ENCODE data around the gene MADCAM1. TPM values are rescaled to one million over a fixed set of nuclear protein-coding genes. Genes with fewer than 3 reads are reported as not detected.

MADCAM1 gene
- total RNA-seq, 1 donor from 2014 or later = 2.6 TPM

- H3K36me3 ChIP-seq (ENCODE audit: control insufficient read depth in 3 of 3, insufficient read depth in 3 of 3, low read length in 3 of 3) = peaks cover 30 to 43% (median 36%) of the 10 kb centered on the region in 3 donors
- H3K27me3 ChIP-seq (ENCODE audit: control insufficient read depth in 3 of 3, insufficient read depth in 3 of 3, low read length in 3 of 3) = no peaks in the 10 kb centered on the region
- H3K4me1 ChIP-seq (ENCODE audit: control insufficient read depth in 3 of 3, insufficient read depth in 3 of 3, low read length in 3 of 3) = peaks cover 0 to 18% (median 0%) of the 10 kb centered on the region in 3 donors
- H3K9ac ChIP-seq (ENCODE audit: low read depth in 1 of 3, low read length in 3 of 3) = no peak overlapping the region
- no peak overlapping the region for H3K27ac ChIP-seq (ENCODE audit: low read depth, low read length)
- H3K4me3 ChIP-seq (ENCODE audit: low read length in 3 of 3) = no peak overlapping the region
- H3K9me3 ChIP-seq (ENCODE audit: control insufficient read depth in 3 of 3, low read length in 3 of 3) = no peaks in the 10 kb centered on the region
Observed at GRCh38 chr19:540867-541637, 44.8 kb downstream of the MADCAM1 start.

- peaks cover 24 to 36% (median 29%) of the 10 kb centered on the region in 3 donors for H3K36me3 ChIP-seq (ENCODE audit: control insufficient read depth in 3 of 3, insufficient read depth in 3 of 3, low read length in 3 of 3)
- no peaks in the 10 kb centered on the region for H3K27me3 ChIP-seq (ENCODE audit: control insufficient read depth in 3 of 3, insufficient read depth in 3 of 3, low read length in 3 of 3)
- no peak overlapping the region for H3K27ac ChIP-seq (ENCODE audit: low read depth, low read length)
- no peak overlapping the region for H3K9ac ChIP-seq (ENCODE audit: low read depth in 1 of 3, low read length in 3 of 3)
- H3K4me1 ChIP-seq (ENCODE audit: control insufficient read depth in 3 of 3, insufficient read depth in 3 of 3, low read length in 3 of 3) = peaks cover 0 to 18% (median 0%) of the 10 kb centered on the region in 3 donors
- H3K4me3 ChIP-seq (ENCODE audit: low read length in 3 of 3) = no peak overlapping the region
- H3K9me3 ChIP-seq (ENCODE audit: control insufficient read depth in 3 of 3, low read length in 3 of 3) = no peaks in the 10 kb centered on the region
Observed at GRCh38 chr19:541699-542098, 45.4 kb downstream of the MADCAM1 start.

- Histone ChIP-seq H3K27me3 (ENCODE audit: control insufficient read depth in 3 of 3, insufficient read depth in 3 of 3, low read length in 3 of 3) (no peaks in the 10 kb centered on the region), H3K9ac (ENCODE audit: low read depth in 1 of 3, low read length in 3 of 3) (no peak overlapping the region), H3K4me1 (ENCODE audit: control insufficient read depth in 3 of 3, insufficient read depth in 3 of 3, low read length in 3 of 3) (peaks cover 0 to 18% (median 0%) of the 10 kb centered on the region in 3 donors), H3K27ac (ENCODE audit: low read depth, low read length) (no peak overlapping the region), H3K4me3 (ENCODE audit: low read length in 3 of 3) (no peak overlapping the region), H3K36me3 (ENCODE audit: control insufficient read depth in 3 of 3, insufficient read depth in 3 of 3, low read length in 3 of 3) (peaks cover 19 to 33% (median 25%) of the 10 kb centered on the region in 3 donors), H3K9me3 (ENCODE audit: control insufficient read depth in 3 of 3, low read length in 3 of 3) (no peaks in the 10 kb centered on the region)
Observed at GRCh38 chr19:542173-542866, 46.0 kb downstream of the MADCAM1 start.

- H3K27ac ChIP-seq (ENCODE audit: low read depth, low read length) = no peak within 1 kb of the TSS
- H3K9me3 ChIP-seq (ENCODE audit: control insufficient read depth in 3 of 3, low read length in 3 of 3) = no peaks in the 10 kb centered on the region
- H3K4me1 ChIP-seq (ENCODE audit: control insufficient read depth in 3 of 3, insufficient read depth in 3 of 3, low read length in 3 of 3) = peaks cover 0 to 5% (median 0%) of the 10 kb centered on the region in 3 donors
- H3K9ac ChIP-seq (ENCODE audit: low read depth in 1 of 3, low read length in 3 of 3) = no peak within 1 kb of the TSS
- H3K4me3 ChIP-seq (ENCODE audit: low read length in 3 of 3) = no peak within 1 kb of the TSS
- H3K36me3 ChIP-seq (ENCODE audit: control insufficient read depth in 3 of 3, insufficient read depth in 3 of 3, low read length in 3 of 3) = peaks cover 12 to 17% (median 17%) of the 10 kb centered on the region in 3 donors
- H3K27me3 ChIP-seq (ENCODE audit: control insufficient read depth in 3 of 3, insufficient read depth in 3 of 3, low read length in 3 of 3) = peaks cover 3 to 9% (median 5%) of the 10 kb centered on the region in 3 donors
Observed at GRCh38 chr19:543910-544608, 47.8 kb downstream of the MADCAM1 start, which contains the start of gene GZMM. GZMM (plus strand) TSS chr19:544053; CDS start chr19:544072, 19 bp downstream.

GRCh38 chr19:547117-547516 is 50.8 kb downstream of the MADCAM1 start:
- peaks cover 4 to 5% (median 5%) of the 10 kb centered on the region in 3 donors for H3K36me3 ChIP-seq (ENCODE audit: control insufficient read depth in 3 of 3, insufficient read depth in 3 of 3, low read length in 3 of 3)
- H3K4me3 ChIP-seq (ENCODE audit: low read length in 3 of 3) = no peak overlapping the region
- H3K9me3 ChIP-seq (ENCODE audit: control insufficient read depth in 3 of 3, low read length in 3 of 3) = no peaks in the 10 kb centered on the region
- H3K4me1 ChIP-seq (ENCODE audit: control insufficient read depth in 3 of 3, insufficient read depth in 3 of 3, low read length in 3 of 3) = peaks cover 0 to 4% (median 3%) of the 10 kb centered on the region in 3 donors
- H3K27me3 ChIP-seq (ENCODE audit: control insufficient read depth in 3 of 3, insufficient read depth in 3 of 3, low read length in 3 of 3) = peaks cover 10 to 14% (median 10%) of the 10 kb centered on the region in 3 donors
- no peak overlapping the region for H3K27ac ChIP-seq (ENCODE audit: low read depth, low read length)
- H3K9ac ChIP-seq (ENCODE audit: low read depth in 1 of 3, low read length in 3 of 3) = no peak overlapping the region

GRCh38 chr19:547836-548720 is 51.8 kb downstream of the MADCAM1 start:
- Histone ChIP-seq H3K27ac (ENCODE audit: low read depth, low read length) (no peak overlapping the region), H3K9ac (ENCODE audit: low read depth in 1 of 3, low read length in 3 of 3) (no peak overlapping the region), H3K27me3 (ENCODE audit: control insufficient read depth in 3 of 3, insufficient read depth in 3 of 3, low read length in 3 of 3) (peaks cover 10 to 14% (median 12%) of the 10 kb centered on the region in 3 donors), H3K4me1 (ENCODE audit: control insufficient read depth in 3 of 3, insufficient read depth in 3 of 3, low read length in 3 of 3) (peaks cover 0 to 4% (median 3%) of the 10 kb centered on the region in 3 donors), H3K9me3 (ENCODE audit: control insufficient read depth in 3 of 3, low read length in 3 of 3) (no peaks in the 10 kb centered on the region), H3K4me3 (ENCODE audit: low read length in 3 of 3) (no peak overlapping the region), H3K36me3 (ENCODE audit: control insufficient read depth in 3 of 3, insufficient read depth in 3 of 3, low read length in 3 of 3) (no peaks in the 10 kb centered on the region)

GRCh38 chr19:548886-549830 is 52.9 kb downstream of the MADCAM1 start:
- Histone ChIP-seq H3K4me3 (ENCODE audit: low read length in 3 of 3) (no peak overlapping the region), H3K27ac (ENCODE audit: low read depth, low read length) (no peak overlapping the region), H3K27me3 (ENCODE audit: control insufficient read depth in 3 of 3, insufficient read depth in 3 of 3, low read length in 3 of 3) (peaks cover 10 to 14% (median 12%) of the 10 kb centered on the region in 3 donors), H3K4me1 (ENCODE audit: control insufficient read depth in 3 of 3, insufficient read depth in 3 of 3, low read length in 3 of 3) (peaks cover 0 to 4% (median 3%) of the 10 kb centered on the region in 3 donors), H3K9ac (ENCODE audit: low read depth in 1 of 3, low read length in 3 of 3) (no peak overlapping the region), H3K36me3 (ENCODE audit: control insufficient read depth in 3 of 3, insufficient read depth in 3 of 3, low read length in 3 of 3) (no peaks in the 10 kb centered on the region), H3K9me3 (ENCODE audit: control insufficient read depth in 3 of 3, low read length in 3 of 3) (no peaks in the 10 kb centered on the region)

- Histone ChIP-seq H3K4me1 (ENCODE audit: control insufficient read depth in 3 of 3, insufficient read depth in 3 of 3, low read length in 3 of 3) (peaks cover 0 to 5% (median 4%) of the 10 kb centered on the region in 3 donors), H3K36me3 (ENCODE audit: control insufficient read depth in 3 of 3, insufficient read depth in 3 of 3, low read length in 3 of 3) (no peaks in the 10 kb centered on the region), H3K9ac (ENCODE audit: low read depth in 1 of 3, low read length in 3 of 3) (no peak overlapping the region), H3K9me3 (ENCODE audit: control insufficient read depth in 3 of 3, low read length in 3 of 3) (no peaks in the 10 kb centered on the region), H3K4me3 (ENCODE audit: low read length in 3 of 3) (no peak overlapping the region), H3K27ac (ENCODE audit: low read depth, low read length) (no peak overlapping the region), H3K27me3 (ENCODE audit: control insufficient read depth in 3 of 3, insufficient read depth in 3 of 3, low read length in 3 of 3) (peaks cover 7 to 13% (median 13%) of the 10 kb centered on the region in 3 donors)
Observed at GRCh38 chr19:554817-555216, 58.5 kb downstream of the MADCAM1 start.

Measured in skeletal muscle tissue (tissue), 4 donors.